GM18861 (cell line): ENCODE measurements around the gene RHOD.

Experiments
- ATAC-seq: cut with Tn5 transposase; IDR thresholded peaks from one replicate; pipeline ENCODE4 v1.9.1; 2021; ENCODE audit not compliant: unreplicated experiment

The RHOD gene, protein sequence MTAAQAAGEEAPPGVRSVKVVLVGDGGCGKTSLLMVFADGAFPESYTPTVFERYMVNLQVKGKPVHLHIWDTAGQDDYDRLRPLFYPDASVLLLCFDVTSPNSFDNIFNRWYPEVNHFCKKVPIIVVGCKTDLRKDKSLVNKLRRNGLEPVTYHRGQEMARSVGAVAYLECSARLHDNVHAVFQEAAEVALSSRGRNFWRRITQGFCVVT

DNA sequence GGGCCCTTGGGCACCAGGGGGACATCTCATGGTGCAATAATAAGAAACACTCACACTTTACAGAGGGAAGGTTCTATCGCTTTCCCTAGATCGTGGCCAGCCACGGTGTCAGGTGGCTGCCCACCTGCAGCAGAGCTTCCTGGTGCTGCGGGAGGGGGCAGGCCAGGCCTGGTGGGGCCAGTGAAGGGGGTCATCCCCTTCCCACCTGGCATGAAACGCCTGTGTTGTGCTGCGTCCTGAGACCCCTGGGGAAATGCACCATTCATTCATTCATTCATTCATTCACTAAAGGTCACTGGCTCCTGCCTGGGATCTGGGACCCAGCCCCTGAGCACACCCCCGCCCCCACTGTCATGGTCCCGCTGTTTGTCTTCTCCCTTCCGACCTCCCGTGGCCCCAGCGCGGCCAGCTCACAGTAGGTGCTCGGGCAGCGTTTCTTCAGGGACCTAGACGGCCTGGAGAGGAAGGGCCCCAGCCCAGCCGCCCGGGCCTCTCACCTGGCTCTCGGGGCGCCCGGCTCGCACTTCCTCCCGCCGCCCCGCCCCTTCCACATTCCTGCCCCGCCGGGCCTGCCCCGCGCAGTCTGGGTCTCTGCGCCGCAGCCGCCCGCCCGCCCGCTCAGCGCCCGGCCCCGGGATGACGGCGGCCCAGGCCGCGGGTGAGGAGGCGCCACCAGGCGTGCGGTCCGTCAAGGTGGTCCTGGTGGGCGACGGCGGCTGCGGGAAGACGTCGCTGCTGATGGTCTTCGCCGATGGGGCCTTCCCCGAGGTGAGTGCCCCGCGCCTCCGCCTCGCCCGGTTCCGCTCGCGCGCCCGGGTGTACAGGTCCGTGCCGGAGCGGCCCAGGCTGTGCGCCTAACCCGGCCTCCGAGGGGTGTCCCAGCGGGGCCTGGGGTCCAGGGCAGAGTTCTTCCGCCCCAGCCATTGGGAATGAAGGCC lies at the start of gene RHOD:
TSS of gene RHOD (plus strand) at position 581 of the 938 bp plus-strand sequence. CDS start at position 637, 56 bp downstream.
- no peak for ATAC-seq

DNA sequence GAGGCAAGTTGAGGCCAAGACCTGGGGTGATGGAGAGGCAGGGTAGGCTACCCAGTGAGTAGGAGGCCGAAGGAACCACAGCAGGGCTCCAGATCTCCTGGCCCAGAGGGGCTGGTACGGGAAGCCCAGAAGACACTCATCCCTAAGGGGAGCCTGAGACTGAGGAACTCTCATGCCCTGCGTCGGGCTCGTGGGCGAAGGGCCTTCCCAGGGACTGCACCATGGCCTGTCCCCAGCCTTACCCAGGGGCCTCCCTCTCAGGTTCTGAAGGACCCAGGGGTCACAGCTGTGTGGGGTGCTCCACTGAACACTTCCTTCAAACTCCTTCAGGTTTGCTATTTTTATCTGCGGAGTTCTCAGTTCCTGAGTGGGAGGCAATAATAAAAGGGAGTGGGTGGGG lies 49.5 kb upstream of the RHOD start:
- ATAC-seq = no peak

DNA sequence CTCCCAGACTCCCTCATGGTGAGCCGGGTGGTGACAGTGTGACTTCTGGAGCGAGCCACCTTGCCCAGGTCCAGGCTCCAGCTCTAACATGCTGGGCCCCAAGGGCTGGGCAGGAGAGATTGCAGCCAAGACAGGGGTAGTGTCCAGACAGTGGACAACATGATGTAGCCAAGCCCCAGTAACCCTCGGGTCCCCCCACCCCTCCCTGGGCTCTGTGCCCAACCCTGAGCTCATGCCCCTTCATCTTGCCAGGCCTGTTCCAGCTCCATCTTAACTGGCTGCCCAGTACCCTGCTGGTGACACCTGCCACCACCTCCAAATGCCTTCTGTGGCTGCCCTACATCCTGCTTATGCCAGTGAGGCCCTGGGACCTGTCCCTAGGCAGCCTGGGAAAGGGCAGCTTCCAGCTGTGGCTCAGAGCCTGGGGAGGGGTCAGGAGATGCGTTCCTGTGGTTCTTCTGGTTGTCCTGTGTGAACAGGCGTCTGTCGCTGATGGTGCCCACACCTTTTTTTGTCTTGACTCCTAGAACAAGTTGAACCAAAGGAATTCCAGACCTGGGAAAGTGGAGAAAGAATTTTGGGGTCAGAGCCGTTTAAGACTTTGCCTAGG lies 46.2 kb upstream of the RHOD start:
- ATAC-seq = no peak

GRCh38 chr11:67013511-67014045 lies 43.1 kb upstream of the RHOD start:
- no peak for ATAC-seq

- no peak for ATAC-seq
Observed at GRCh38 chr11:67014343-67014742, 42.3 kb upstream of the RHOD start.

DNA sequence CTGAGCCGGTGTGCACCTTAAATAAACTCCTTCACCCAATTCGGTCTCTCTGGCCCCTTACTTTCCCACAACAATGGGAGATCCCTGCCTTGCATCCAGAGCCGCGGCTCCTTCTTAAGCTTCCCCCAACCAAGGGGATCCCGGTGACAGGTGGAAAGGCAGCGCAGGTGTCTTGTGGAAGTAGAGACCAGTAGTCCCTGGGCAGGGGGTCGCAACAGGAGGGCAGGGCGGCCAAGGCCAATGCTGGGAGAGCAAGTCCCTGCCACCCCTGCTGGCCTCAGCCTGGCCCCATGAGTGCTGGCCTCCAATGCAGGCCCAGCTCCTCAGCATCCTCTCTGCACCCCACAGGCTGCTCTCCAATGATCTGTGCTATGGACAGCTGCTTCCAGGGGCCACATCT lies 41.6 kb upstream of the RHOD start:
- no peak for ATAC-seq

GRCh38 chr11:67016550-67016949 lies 40.1 kb upstream of the RHOD start:
- no peak for ATAC-seq

- ATAC-seq = no peak
Observed at GRCh38 chr11:67020949-67021348, 35.7 kb upstream of the RHOD start.

DNA sequence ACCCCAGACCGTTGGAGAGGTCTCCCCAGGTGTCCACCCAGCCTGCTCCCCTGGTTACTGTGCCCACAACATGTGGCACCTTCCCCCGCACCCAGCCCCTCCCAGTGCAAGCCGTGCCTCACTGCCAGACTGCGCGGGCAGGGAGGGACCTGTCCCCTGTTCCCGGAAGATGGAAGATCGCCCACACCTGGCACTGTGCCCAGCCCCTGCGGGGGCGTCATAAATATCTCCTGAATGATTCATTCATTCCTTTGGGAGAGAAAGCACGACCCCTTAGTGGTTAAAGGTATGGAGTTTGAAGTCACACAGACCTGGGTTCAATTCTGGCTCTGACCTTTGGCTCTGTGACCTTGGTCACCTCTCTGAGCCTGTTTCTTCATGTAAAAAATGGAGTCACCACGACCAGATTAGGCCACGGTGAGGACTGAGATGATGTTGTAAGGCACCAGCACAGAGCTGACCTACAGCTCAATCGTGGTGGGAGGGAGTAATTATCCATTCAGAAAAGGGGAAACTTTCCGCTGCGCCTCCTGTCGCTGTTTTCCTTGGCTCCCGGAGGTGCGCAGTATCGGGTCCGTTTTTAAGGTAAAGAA lies 34.2 kb upstream of the RHOD start:
- no peak for ATAC-seq

GRCh38 chr11:67022961-67023956 lies 33.4 kb upstream of the RHOD start, which contains the start of gene SYT12:
SYT12 (plus strand) TSS chr11:67023134; CDS start chr11:67030145, 7,011 bp downstream.
- no peak for ATAC-seq

GRCh38 chr11:67023957-67024353 lies 32.7 kb upstream of the RHOD start:
- ATAC-seq = no peak

DNA sequence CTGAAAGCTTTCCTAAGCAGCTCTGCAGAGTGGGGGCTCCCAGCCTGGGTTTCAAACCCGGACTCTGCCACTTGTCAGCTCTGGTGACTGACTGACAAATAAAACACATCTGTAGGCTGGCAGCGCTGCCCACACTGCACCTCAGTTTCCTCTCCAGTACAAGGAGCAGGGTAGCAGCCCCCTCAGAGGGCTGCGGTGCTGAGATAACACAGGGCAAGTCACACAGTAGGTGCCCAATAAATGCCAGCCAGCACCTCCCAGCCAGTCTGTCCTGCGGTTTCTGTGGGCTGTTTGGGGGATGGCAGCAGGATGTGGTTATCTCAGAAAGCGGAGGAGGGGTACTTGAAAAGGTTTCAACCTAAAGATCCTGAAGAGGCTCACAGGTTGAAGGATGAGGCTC lies 32.2 kb upstream of the RHOD start:
- no peak for ATAC-seq

- ATAC-seq = no peak
Observed at GRCh38 chr11:67024966-67025365, 31.7 kb upstream of the RHOD start.

GRCh38 chr11:67025750-67026149 lies 30.9 kb upstream of the RHOD start:
- ATAC-seq = no peak

DNA sequence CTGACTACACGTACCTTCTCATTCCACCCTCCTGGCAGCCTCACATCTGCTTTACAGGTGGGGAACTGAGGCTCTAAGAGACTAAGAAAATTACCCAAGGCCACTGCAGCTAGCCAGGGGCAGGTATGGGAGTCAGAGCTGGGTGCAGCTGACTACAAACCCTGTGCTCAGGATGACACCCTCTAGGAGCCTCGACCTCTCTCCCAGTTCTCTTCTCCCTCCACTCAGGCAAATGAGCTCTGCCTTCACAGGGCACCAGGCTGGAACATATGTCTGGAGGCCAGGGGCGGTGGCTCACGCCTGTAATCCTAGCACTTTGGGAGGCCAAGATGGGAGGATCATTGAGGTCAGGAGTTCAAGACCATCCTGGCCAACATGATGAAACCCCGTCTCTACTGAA lies 29.7 kb upstream of the RHOD start:
- ATAC-seq = no peak

GRCh38 chr11:67027483-67027930 lies 29.1 kb upstream of the RHOD start:
- no peak for ATAC-seq

DNA sequence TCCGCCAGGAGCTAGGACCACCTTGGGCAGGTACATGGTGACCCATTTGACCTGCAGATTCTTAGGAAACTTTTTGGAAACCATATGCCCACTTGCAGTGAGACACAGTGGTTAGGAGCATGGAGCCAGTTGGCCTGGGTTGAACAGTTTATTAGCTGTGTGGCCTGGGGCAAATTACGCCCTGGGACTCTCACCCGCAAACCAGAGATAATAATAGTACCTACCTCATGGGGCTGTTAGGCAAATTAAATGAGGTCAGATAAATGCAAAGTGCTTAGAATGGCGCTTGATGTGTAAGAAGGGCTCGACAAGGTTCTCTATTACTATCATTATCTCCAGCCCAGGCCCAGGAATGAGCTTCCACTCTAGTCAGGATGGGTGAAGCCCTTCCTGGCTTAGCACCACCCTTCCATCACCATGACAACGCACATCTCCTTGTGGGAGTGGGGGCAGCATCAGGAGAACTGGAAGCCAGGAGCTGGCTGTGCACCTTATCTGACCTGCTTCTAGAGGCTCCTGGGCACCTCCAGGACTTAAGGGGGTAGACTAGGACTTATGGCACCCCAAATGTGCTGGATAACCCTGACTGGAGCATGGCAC lies 28.6 kb upstream of the RHOD start:
- peak; percentile 71 for ATAC-seq

DNA sequence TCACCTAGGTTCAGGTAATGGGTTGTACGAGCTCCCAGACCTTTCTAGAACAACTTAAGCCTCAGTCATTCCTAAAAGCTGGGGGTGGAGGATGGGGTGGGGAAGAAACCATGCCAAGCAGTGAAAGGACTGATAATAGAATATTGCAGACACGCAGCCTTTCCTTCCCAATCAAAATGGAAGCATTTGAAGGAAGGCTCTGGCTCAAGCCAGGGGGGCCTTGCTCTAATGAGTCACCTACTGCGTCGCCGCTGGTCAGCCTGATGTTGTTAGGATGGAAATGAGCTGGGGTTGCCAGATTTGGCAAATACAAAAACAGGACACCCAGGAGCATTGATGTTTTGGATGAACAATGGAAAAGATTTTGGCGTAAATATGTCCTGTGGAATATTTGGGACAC lies 27.5 kb upstream of the RHOD start:
- no peak for ATAC-seq

DNA sequence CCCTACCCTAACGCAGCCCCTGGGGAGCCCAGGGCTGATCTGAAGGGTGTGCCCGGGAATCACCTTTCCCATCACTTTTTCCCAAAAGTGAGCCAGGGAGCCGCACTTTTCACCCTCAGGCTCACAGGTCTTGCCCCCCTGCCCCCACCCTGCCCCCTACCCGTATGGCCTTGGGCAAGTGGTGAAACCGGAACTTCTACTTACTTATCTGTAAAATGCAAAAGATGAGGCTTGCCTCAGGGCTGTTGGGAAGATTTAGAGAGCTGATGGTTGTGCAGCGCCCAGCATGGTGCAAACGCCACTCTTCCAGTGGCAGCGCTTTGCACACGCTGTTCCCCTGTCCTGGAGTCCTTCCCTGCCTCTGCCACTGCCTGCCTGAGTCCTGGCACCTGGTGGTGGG lies 25.7 kb upstream of the RHOD start:
- ATAC-seq = no peak
